Esophagus (tissue), 2 donors: ENCODE results near the gene KCP. TPM values are rescaled to one million over a fixed set of nuclear protein-coding genes. Genes with fewer than 3 reads are reported as not detected.

Experiments used
- H3K27ac ChIP-seq, 2 donors: one replicate each; pipeline ENCODE4 v1.5.1; 2013; ENCODE audit warnings: low read depth in 2 of 2, mild to moderate bottlenecking in 2 of 2, inconsistent platforms in 1 of 2, low read length in 1 of 2, moderate library complexity in 1 of 2
- H3K27me3 ChIP-seq, 2 donors: one replicate each; pipeline ENCODE4 v1.6.1; 2013; ENCODE audit warnings: low read length in 2 of 2, control low read depth in 1 of 2, mild to moderate bottlenecking in 1 of 2; ENCODE audit not compliant: insufficient read depth in 2 of 2, control insufficient read depth in 1 of 2
- H3K36me3 ChIP-seq, 2 donors: one replicate each; pipeline ENCODE4 v1.6.1; 2013; ENCODE audit warnings: low read length in 1 of 2; ENCODE audit not compliant: control insufficient read depth in 2 of 2, insufficient read depth in 2 of 2
- H3K4me1 ChIP-seq, 2 donors: one replicate each; pipeline ENCODE4 v1.6.1; 2013; ENCODE audit warnings: low read length in 1 of 2; ENCODE audit not compliant: control insufficient read depth in 2 of 2, insufficient read depth in 2 of 2
- H3K4me3 ChIP-seq, 2 donors: one replicate each; pipeline ENCODE4 v1.5.1; 2013; ENCODE audit warnings: low read length in 2 of 2, mild to moderate bottlenecking in 2 of 2, low read depth in 1 of 2, moderate library complexity in 1 of 2
- H3K9me3 ChIP-seq, 2 donors: one replicate each; pipeline ENCODE4 v1.6.1; 2013; ENCODE audit warnings: mild to moderate bottlenecking in 2 of 2, low read depth in 1 of 2, low read length in 1 of 2, moderate library complexity in 1 of 2; ENCODE audit not compliant: control insufficient read depth in 2 of 2, insufficient read depth in 1 of 2
- WGBS, 2 donors: extraction: QIAGEN DNeasy Blood & Tissue Kit; methylation state at CpG; one replicate each; pipeline ENCODE4 v1.1.7; 2013; 5-methylcytosine and 5-hydroxymethylcytosine counted together
- polyA plus RNA-seq, 2 donors: library from polyadenylated mRNA; stranded (reverse); fragments of 200-250 nt; gene quantifications; one replicate each; pipeline ENCODE4 v1.2.3, GENCODE V29; 2013
- donor health status: healthy with polysubstance abuse.
- donor health status: Bipolar disorder and iron deficiency.

Gene KCP
- polyA plus RNA-seq, 2 donors = 1.4 to 5.5 TPM

- Histone ChIP-seq H3K36me3 (no peaks in the 10 kb centered on the region), H3K4me3 (peak overlapping the region in 1 of 2 donors; percentile 69), H3K27ac (peak overlapping the region in 1 of 2 donors; percentile 2), H3K9me3 (no peaks in the 10 kb centered on the region), H3K27me3 (no peaks in the 10 kb centered on the region), H3K4me1 (peaks cover 4 to 16% of the 10 kb centered on the region in 2 donors)
- WGBS, 2 donors = 54 to 73% methylated on average over 4 to 7 of the region's 7 CpGs
These were observed 28.8 kb upstream of the KCP start for GRCh38 chr7:128939075-128939860.

GRCh38 chr7:128938544-128939074, 28.1 kb upstream of the KCP start:
- Histone ChIP-seq H3K4me3 (peak overlapping the region; percentile 69 to 74), H3K27ac (peak overlapping the region; percentile 40 to 55), H3K9me3 (no peaks in the 10 kb centered on the region), H3K27me3 (no peaks in the 10 kb centered on the region), H3K4me1 (peaks cover 4 to 16% of the 10 kb centered on the region in 2 donors), H3K36me3 (no peaks in the 10 kb centered on the region)
- 1 to 2% methylated on average over 23 to 30 of the region's 30 CpGs for WGBS, 2 donors

GRCh38 chr7:128937647-128938543, 27.4 kb upstream of the KCP start, which contains the start of gene IRF5:
TSS of gene IRF5 (plus strand) at chr7:128937927. CDS start at chr7:128942082, 4,155 bp downstream.
- Histone ChIP-seq H3K27ac (peak within 1 kb of the TSS; percentile 40 to 55), H3K36me3 (no peaks in the 10 kb centered on the region), H3K27me3 (no peaks in the 10 kb centered on the region), H3K9me3 (no peaks in the 10 kb centered on the region), H3K4me3 (peak within 1 kb of the TSS; percentile 69 to 74), H3K4me1 (peaks cover 4 to 16% of the 10 kb centered on the region in 2 donors)
- 1 to 3% methylated on average over 46 to 83 of the region's 83 CpGs for WGBS, 2 donors

GRCh38 chr7:128937271-128937646, 26.8 kb upstream of the KCP start:
- Histone ChIP-seq H3K36me3 (no peaks in the 10 kb centered on the region), H3K4me1 (peaks cover 4 to 16% of the 10 kb centered on the region in 2 donors), H3K27ac (no peak overlapping the region), H3K9me3 (no peaks in the 10 kb centered on the region), H3K27me3 (no peaks in the 10 kb centered on the region), H3K4me3 (peak overlapping the region in 1 of 2 donors; percentile 74)
- WGBS, 2 donors = 56 to 70% methylated on average over 17 of the region's 17 CpGs

GRCh38 chr7:128936798-128937197, 26.3 kb upstream of the KCP start:
- WGBS, 2 donors = 88 to 89% methylated on average over 4 of the region's 4 CpGs
- no peaks in the 10 kb centered on the region for H3K27me3 ChIP-seq

GRCh38 chr7:128935342-128935730, 24.8 kb upstream of the KCP start:
- H3K27me3 ChIP-seq = no peaks in the 10 kb centered on the region
- no peak overlapping the region for H3K27ac ChIP-seq
- no peak overlapping the region for H3K4me3 ChIP-seq
- H3K9me3 ChIP-seq = no peaks in the 10 kb centered on the region
- no peaks in the 10 kb centered on the region for H3K36me3 ChIP-seq
- H3K4me1 ChIP-seq = peaks cover 2 to 7% of the 10 kb centered on the region in 2 donors
- WGBS, 2 donors = 63 to 74% methylated on average over 6 of the region's 6 CpGs

More at GRCh38 chr7:128936798-128937197, 26.3 kb upstream of the KCP start:
- Histone ChIP-seq H3K36me3 (no peaks in the 10 kb centered on the region), H3K9me3 (no peaks in the 10 kb centered on the region), H3K4me3 (no peak overlapping the region), H3K4me1 (peaks cover 4 to 16% of the 10 kb centered on the region in 2 donors), H3K27ac (no peak overlapping the region)

GRCh38 chr7:128934361-128935341, 24.1 kb upstream of the KCP start:
- Histone ChIP-seq H3K4me3 (no peak overlapping the region), H3K9me3 (no peaks in the 10 kb centered on the region), H3K4me1 (peaks cover 2 to 4% of the 10 kb centered on the region in 2 donors), H3K27me3 (no peaks in the 10 kb centered on the region), H3K27ac (no peak overlapping the region), H3K36me3 (no peaks in the 10 kb centered on the region)
- 71 to 79% methylated on average over 14 of the region's 14 CpGs for WGBS, 2 donors

GRCh38 chr7:128933180-128933891, 22.8 kb upstream of the KCP start:
- H3K27ac ChIP-seq = no peak overlapping the region
- peaks cover 0 to 4% of the 10 kb centered on the region in 2 donors for H3K4me1 ChIP-seq
- no peaks in the 10 kb centered on the region for H3K27me3 ChIP-seq
- H3K9me3 ChIP-seq = no peaks in the 10 kb centered on the region
- no peaks in the 10 kb centered on the region for H3K36me3 ChIP-seq
- WGBS, 2 donors = 50 to 51% methylated on average over 15 of the region's 15 CpGs
- no peak overlapping the region for H3K4me3 ChIP-seq
